Small intestine (tissue), 7 donors: ENCODE measurements around the gene GLIS2. TPM values are rescaled to one million over a fixed set of nuclear protein-coding genes. Genes with fewer than 3 reads are reported as not detected.
A peak's percentile ranks its signal among the peaks of the same experiment; 100 is the strongest.

Experiments used
- DNase-seq, 2 donors: peaks; one replicate each; pipeline versions ENCODE4 v3.0.0 to v3.0.0-alpha.2; 2013
- FAIRE-seq: peaks from 2 replicates; lab custom pipeline; 2012; peaks lifted over from hg19 to GRCh38; lab: Jason Lieb, UNC
- H3K27ac ChIP-seq, 3 donors: one replicate each; pipeline ENCODE4 v1.5.1; 2013; ENCODE audit warnings: low read length in 2 of 3, mild to moderate bottlenecking in 2 of 3, control low read depth in 1 of 3, inconsistent platforms in 1 of 3, low read depth in 1 of 3, moderate library complexity in 1 of 3
- H3K27me3 ChIP-seq, 3 donors: one replicate each; pipeline ENCODE4 v1.6.1; 2013; ENCODE audit warnings: low read length in 3 of 3, inconsistent platforms in 1 of 3; ENCODE audit not compliant: control insufficient read depth in 3 of 3, insufficient read depth in 3 of 3
- H3K36me3 ChIP-seq, 3 donors: one replicate each; pipeline ENCODE4 v1.6.1; 2013; ENCODE audit warnings: low read length in 3 of 3, inconsistent platforms in 1 of 3, low read depth in 1 of 3, mild to moderate bottlenecking in 1 of 3, moderate library complexity in 1 of 3; ENCODE audit not compliant: control insufficient read depth in 3 of 3, insufficient read depth in 2 of 3
- H3K4me1 ChIP-seq, 3 donors: one replicate each; pipeline ENCODE4 v1.6.1; 2013; ENCODE audit warnings: low read length in 2 of 3, inconsistent platforms in 1 of 3, low read depth in 1 of 3, mild to moderate bottlenecking in 1 of 3, moderate library complexity in 1 of 3; ENCODE audit not compliant: control insufficient read depth in 3 of 3, insufficient read depth in 2 of 3
- H3K4me3 ChIP-seq, 3 donors: one replicate each; pipeline ENCODE4 v1.5.1; 2013; ENCODE audit warnings: low read length in 3 of 3, control low read depth in 1 of 3, inconsistent platforms in 1 of 3, low read depth in 1 of 3, mild to moderate bottlenecking in 1 of 3, moderate library complexity in 1 of 3
- H3K9me3 ChIP-seq, 2 donors: one replicate each; pipeline ENCODE4 v1.6.1; 2013; ENCODE audit warnings: low read depth in 1 of 2, low read length in 1 of 2; ENCODE audit not compliant: control insufficient read depth in 2 of 2, insufficient read depth in 1 of 2
- WGBS, 3 donors: extraction: QIAGEN DNeasy Blood & Tissue Kit; methylation state at CpG; one replicate each; pipeline ENCODE4 v1.1.7; 2013; 5-methylcytosine and 5-hydroxymethylcytosine counted together
- polyA plus RNA-seq, 4 donors: library from polyadenylated mRNA; stranded (reverse) in 3 of 4; unstranded in 1 of 4; fragments of 200-250 nt in 3 of 4; fragments of 120-200 nt in 1 of 4; gene quantifications; one replicate each; pipeline versions ENCODE4 v1.2.1 to v1.2.3, GENCODE V29; 2013
- donor health status: healthy with polysubstance abuse.
- donor health status: control.
- donor health status: control.
- donor health status: Bipolar disorder and iron deficiency.
- donor health status: healthy.

The GLIS2 gene
- polyA plus RNA-seq, 4 donors: 0.22 to 14.3 (median 2.3) TPM

DNA sequence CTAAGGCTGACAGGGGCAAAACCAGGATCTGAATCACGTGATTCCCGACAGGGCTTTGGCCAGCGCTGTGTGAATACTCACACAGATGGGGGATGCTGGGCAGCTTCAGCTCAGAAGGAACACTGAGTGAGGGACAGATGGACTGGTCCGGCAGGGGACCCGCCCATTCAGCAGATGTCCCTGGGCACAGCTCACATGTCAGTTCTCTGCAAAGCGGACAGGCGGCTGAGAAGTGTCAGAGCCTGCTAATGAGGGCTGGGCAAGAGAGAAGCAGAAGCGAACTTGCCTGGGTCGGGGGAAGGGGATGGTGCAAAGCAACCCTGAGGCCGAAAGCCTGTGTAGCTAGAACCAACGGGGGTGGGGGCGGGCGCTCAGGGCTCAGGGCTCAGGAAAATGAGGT, 11.9 kb upstream of the GLIS2 start:
- H3K4me1 ChIP-seq: peaks cover 0 to 13% (median 0%) of the 10 kb centered on the region in 3 donors
- WGBS, 3 donors: 78 to 90% (median 89%) methylated on average over 13 of the region's 13 CpGs
- DNase-seq (no peak), FAIRE-seq (no peak)
- H3K4me3 ChIP-seq: no peak overlapping the region
- H3K27me3 ChIP-seq: no peaks in the 10 kb centered on the region
- no peaks in the 10 kb centered on the region for H3K9me3 ChIP-seq
- peaks cover 0 to 34% (median 0%) of the 10 kb centered on the region in 3 donors for H3K36me3 ChIP-seq
- H3K27ac ChIP-seq: no peak overlapping the region

DNA sequence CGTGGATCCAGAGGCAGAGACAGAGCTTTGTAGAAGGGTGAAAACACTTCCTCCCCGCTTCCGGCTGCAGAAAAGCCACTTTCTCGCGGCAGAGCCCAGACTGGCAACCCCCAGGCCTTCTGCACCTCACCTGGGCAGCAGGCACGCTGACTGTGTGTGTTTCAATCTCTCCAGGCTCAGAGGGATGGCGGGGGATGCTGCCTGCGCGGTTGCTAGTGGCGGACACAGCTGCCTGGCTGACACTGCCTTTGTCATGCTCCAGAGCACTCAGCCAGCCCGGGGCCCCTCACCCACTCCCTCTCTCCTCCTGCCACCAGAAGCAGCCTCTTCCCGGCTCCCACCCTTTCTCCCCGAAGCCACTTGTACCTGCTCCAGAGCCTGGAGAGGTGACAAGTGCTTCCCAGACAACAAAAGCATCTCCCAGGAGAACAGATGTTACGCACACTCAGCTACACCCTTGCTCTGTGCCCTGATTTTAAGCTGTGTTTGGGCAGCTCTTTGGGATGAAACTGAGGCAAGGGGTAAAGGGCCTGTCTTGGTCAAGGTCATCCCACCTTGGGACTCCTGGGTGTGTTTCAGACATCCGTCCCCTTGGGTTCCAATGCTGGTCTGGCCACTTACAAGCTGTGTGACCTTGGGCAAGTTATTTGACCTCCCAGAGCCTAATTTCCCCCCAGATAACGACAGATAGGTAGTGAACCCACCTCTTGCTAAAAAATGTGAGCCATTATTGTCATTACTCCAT, 9.2 kb upstream of the GLIS2 start:
- peak overlapping the region; percentile 72 to 95 (median 76) for H3K27ac ChIP-seq
- peaks cover 0 to 27% (median 0%) of the 10 kb centered on the region in 3 donors for H3K36me3 ChIP-seq
- H3K4me3 ChIP-seq: peak overlapping the region; percentile 19 to 69 (median 65)
- no peaks in the 10 kb centered on the region for H3K9me3 ChIP-seq
- no peaks in the 10 kb centered on the region for H3K27me3 ChIP-seq
- H3K4me1 ChIP-seq: peaks cover 0 to 14% (median 0%) of the 10 kb centered on the region in 3 donors
- 63 to 80% (median 78%) methylated on average over 16 of the region's 16 CpGs for WGBS, 3 donors
- FAIRE-seq (no peak), DNase-seq (no peak)

DNA sequence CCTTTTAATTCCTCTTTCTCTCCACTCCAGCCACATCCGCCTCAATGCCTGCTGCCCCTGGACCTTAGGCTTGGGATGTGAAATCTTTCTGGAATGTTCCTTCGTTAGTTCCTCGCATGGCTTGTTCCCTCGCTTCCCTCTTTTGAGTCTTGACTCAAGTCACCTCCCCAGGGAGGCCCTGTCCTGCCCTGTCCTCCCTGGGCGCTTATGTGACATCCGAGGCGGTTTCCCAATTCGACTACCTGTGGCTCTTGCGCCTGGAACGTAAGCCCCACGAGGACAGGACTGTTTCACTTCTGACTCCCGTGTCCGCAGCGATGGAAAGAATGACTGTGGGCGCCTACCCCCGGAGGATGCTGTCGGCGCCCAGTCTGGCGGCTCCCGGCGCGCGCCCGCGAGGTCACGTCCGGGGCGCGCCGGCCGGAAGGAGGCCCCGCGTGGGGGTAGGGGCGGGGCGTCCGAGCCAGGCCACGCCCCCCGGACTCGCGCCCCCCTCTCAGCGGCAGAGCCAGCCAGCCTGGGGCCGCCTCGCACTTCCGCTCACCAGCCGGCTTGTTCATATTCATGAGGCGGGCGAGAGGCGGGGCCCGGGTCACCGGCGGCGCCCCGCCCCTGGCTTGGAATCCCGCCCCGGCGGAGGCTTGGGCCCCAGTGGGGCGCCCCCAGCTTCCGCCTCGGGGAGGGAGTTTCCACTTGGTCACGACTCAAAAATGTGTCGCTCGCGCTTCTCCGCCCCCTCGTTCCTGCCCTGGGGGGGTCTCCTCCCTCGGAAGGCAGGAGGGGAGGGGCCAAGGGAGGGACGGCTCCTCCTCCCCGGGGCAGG, 8.4 kb upstream of the GLIS2 start:
- Histone ChIP-seq H3K9me3 (no peaks in the 10 kb centered on the region), H3K36me3 (peaks cover 0 to 24% (median 0%) of the 10 kb centered on the region in 3 donors), H3K27me3 (no peaks in the 10 kb centered on the region), H3K27ac (peak overlapping the region; percentile 72 to 95 (median 79)), H3K4me1 (peaks cover 0 to 14% (median 0%) of the 10 kb centered on the region in 3 donors), H3K4me3 (peak overlapping the region; percentile 45 to 69 (median 65))
- 4 to 15% (median 8%) methylated on average over 39 to 68 of the region's 68 CpGs for WGBS, 3 donors
- DNase-seq (peak; percentile 93 to 98), FAIRE-seq (no peak)

DNA sequence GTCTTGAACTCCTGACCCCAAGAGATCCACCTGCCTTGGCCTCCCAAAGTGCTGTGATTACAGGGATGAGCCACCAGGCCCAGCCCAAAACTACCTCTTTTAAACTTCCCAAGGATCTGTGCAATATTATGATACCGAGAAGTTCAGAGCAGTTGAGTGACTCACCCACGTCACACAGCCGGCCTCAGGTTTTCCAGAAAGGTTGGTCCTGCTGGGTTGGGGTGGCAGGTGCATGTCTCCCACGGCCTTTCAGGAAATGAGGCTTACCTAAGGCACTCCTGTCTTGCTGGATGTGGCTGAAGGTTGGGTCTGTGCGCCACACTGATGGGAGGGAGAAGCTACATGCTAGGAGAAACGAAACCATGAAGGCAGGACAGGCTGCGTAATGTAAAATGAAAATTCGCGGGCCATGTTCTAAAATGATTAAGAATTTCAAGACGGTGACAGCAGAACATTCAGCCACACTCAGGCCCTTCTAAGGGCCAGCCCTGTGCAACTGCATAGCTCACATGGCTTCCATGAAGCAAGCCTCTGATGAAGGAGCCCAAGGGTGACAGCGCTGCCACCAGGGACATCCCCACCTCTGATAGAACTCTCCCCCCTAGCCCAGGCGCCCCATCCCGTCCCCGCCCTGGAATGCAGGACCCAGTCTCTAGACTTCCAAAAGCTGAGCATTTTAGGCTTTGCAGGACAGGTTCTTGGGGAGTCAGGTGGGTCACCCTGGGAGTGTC, 6.6 kb upstream of the GLIS2 start:
- H3K27ac ChIP-seq: peak overlapping the region in 1 of 3 donors; percentile 5
- peaks cover 0 to 15% (median 3%) of the 10 kb centered on the region in 3 donors for H3K27me3 ChIP-seq
- H3K9me3 ChIP-seq: no peaks in the 10 kb centered on the region
- FAIRE-seq (no peak), DNase-seq (no peak)
- peaks cover 0 to 27% (median 0%) of the 10 kb centered on the region in 3 donors for H3K4me1 ChIP-seq
- 80 to 84% (median 81%) methylated on average over 14 of the region's 14 CpGs for WGBS, 3 donors
- peaks cover 0 to 18% (median 0%) of the 10 kb centered on the region in 3 donors for H3K36me3 ChIP-seq
- H3K4me3 ChIP-seq: no peak overlapping the region

DNA sequence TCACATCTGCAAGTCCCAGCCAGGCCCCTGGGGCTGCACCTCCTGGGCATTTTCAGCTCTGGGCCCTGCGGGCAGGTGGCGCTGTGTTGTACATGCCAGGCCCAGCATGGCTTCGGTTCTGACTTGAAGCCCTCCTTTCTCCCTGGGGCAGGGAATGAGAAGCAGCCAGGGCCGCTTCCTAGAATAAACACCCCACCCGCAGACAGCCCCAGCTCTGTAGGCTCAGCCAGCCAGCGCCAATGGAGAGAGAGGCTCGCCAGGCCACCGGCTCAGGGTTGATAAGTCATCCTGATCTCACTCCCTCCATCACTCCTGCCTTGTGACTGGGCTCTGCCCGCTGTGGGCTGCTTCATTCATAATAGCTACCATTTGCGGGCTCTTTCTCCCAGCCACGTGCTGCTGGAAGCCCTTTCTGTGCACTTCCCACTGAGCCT, 6.0 kb upstream of the GLIS2 start:
- Histone ChIP-seq H3K27ac (no peak overlapping the region), H3K36me3 (peaks cover 0 to 14% (median 0%) of the 10 kb centered on the region in 3 donors), H3K4me1 (peaks cover 0 to 33% (median 0%) of the 10 kb centered on the region in 3 donors), H3K27me3 (peaks cover 0 to 21% (median 3%) of the 10 kb centered on the region in 3 donors), H3K4me3 (no peak overlapping the region), H3K9me3 (no peaks in the 10 kb centered on the region)
- peak; percentile 60 to 79 for DNase-seq
- FAIRE-seq: no peak
- 24 to 37% (median 35%) methylated on average over 10 to 11 of the region's 11 CpGs for WGBS, 3 donors

DNA sequence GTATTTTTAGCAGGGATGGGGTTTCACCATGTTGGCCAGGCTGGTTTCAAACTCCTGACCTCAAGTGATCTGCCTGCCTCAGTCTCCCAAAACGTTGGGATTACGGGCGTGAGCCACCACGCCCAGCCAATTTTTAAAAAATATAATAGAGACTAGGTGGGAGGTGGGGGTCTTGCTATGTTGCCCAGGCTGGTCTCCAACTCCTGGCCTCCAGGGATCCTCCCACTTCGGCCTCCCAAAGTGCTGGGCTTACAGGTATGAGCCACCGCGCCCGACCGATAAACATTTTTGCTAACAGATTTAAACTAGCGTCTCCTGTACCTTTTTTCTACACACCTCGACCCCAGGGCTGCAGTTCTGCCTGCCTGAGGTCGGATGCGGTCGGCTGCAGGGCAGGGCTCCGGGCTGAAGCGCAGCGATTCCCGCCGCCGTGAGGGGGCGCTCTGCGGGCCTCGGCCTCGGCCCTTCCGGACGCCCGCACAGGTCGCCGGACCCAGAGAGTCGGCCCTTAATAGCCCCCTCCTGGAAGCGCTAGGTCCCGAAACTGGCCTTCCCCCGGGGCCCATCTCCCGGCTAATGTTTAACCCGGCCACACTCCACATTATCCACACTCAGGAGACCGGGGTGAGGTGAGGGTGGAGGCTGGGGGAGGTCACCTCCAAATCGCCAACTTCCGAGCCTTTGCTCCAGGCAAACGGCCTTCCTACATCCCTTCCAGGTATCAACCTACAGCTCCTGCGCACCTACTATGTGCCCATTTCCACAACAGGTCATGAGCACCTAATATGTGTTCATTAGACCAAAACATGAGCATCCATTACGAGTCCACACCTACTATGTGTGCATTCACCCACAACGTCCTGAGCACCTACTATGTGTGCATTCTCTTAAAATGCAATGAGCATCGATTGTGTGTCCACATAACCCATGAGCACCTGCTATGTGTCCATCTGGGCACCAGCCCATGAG, 2.0 kb upstream of the GLIS2 start:
- FAIRE-seq (no peak), DNase-seq (peak; percentile 31 to 90)
- WGBS, 3 donors: 5 to 15% (median 6%) methylated on average over 43 of the region's 43 CpGs
- no peak overlapping the region for H3K4me3 ChIP-seq
- H3K36me3 ChIP-seq: no peaks in the 10 kb centered on the region
- no peaks in the 10 kb centered on the region for H3K9me3 ChIP-seq
- peak overlapping the region in 1 of 3 donors; percentile 82 for H3K27ac ChIP-seq
- H3K27me3 ChIP-seq: peaks cover 5 to 43% (median 12%) of the 10 kb centered on the region in 3 donors
- H3K4me1 ChIP-seq: peaks cover 0 to 47% (median 0%) of the 10 kb centered on the region in 3 donors

DNA sequence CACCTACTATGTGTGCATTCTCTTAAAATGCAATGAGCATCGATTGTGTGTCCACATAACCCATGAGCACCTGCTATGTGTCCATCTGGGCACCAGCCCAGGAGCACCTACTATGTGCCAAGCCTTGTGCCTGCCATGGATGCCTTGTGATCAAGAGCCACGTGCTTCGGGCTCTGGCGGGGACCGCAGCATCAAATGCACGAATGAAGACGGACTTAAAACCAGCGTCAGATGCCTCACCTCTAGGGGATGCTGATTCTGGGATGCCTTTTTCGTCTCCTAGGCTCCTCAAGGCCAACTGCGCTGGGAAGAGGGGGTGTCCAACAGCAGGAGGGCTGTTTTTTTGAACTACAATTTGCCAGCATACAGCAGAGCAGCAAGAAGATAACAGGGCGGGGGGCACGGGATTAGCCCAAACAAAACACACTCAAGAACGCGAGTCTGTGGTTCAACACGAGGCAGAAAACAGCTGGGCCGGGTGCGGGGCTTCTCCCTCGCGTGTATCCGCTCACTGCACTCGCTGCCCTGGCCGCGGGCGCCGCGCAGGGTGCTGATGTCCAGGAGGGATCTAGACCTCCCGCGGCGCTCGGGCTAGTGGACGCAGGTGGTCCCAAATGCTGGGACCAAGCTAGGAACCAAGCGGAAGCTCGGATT, 1.2 kb upstream of the GLIS2 start:
- FAIRE-seq: no peak
- H3K27me3 ChIP-seq: peaks cover 5 to 51% (median 12%) of the 10 kb centered on the region in 3 donors

More for the DNA sequence above, 1.2 kb upstream of the GLIS2 start:
- no peaks in the 10 kb centered on the region for H3K9me3 ChIP-seq
- H3K36me3 ChIP-seq: no peaks in the 10 kb centered on the region
- peaks cover 0 to 54% (median 0%) of the 10 kb centered on the region in 3 donors for H3K4me1 ChIP-seq
- peak overlapping the region in 2 of 3 donors; percentile 82 to 86 for H3K27ac ChIP-seq
- peak in 1 of 2 donors; percentile 71 for DNase-seq
- 2 to 4% (median 3%) methylated on average over 32 to 33 of the region's 33 CpGs for WGBS, 3 donors
- peak overlapping the region; percentile 43 to 67 (median 65) for H3K4me3 ChIP-seq
